GM13976 (cell line): ENCODE measurements around the gene GFRA3.

ENCODE experiments used
- DNase-seq: peaks from one replicate; pipeline ENCODE4 v3.0.0; 2012; ENCODE audit warnings: low spot score
- CTCF ChIP-seq: IDR thresholded peaks from 2 replicates; pipeline ENCODE4 v1.5.1; 2012; ENCODE audit warnings: borderline replicate concordance, mild to moderate bottlenecking; ENCODE audit not compliant: insufficient read depth; ENCODE audit errors: extremely low read depth, missing control alignments, control extremely low read depth
- in situ Hi-C: fragments of 300-500 bp; cut with MboI; formaldehyde crosslinking; loops from one replicate; pipeline ENCODE4 v1.12.0; 2022; ENCODE audit warnings: low sequenced_read_pairs, mixed read lengths, inconsistent platforms; ENCODE audit not compliant: unreplicated experiment

Gene GFRA3

GRCh38 chr5:138241688-138242571 lies 32.5 kb downstream of the GFRA3 start:
- in situ Hi-C loops: no loop called here
- peak; percentile 49 for DNase-seq

GRCh38 chr5:138240650-138241385 lies 33.6 kb downstream of the GFRA3 start:
- TF ChIP-seq CTCF: no peak
- in situ Hi-C loops: no loop called here
- DNase-seq: no peak

More at GRCh38 chr5:138241688-138242571, 32.5 kb downstream of the GFRA3 start:
- no peak for TF ChIP-seq CTCF

DNA sequence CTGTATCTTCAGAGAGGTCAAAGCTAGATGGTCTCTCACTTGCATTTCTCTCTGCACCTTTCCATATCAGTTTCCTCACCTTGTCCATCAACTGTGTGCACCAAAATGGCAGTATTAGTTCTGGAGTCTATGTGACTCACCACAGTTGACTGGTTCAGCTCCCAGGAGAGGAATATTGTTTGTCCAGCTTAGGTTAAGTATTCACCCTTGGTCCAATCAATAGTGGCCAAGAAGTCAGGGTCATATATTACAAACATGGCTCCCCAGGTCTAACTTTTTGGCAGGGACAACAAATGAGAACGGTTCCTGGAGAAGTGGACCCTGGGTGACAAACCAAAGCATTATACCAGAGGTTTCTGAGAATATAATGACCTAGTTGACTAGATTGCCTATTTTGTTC lies 36.4 kb downstream of the GFRA3 start:
- in situ Hi-C loops: no loop called here
- TF ChIP-seq CTCF: no peak
- no peak for DNase-seq

- no peak for DNase-seq
- no peak for TF ChIP-seq CTCF
- in situ Hi-C loops: no loop called here
Observed at GRCh38 chr5:138234651-138235050, 39.8 kb downstream of the GFRA3 start.

- no peak for TF ChIP-seq CTCF
- in situ Hi-C loops: no loop called here
- DNase-seq: no peak
Observed at GRCh38 chr5:138233280-138233679, 41.1 kb downstream of the GFRA3 start.

- in situ Hi-C loops: no loop called here
Observed at GRCh38 chr5:138230981-138231589, 43.3 kb downstream of the GFRA3 start.

More at GRCh38 chr5:138230981-138231589, 43.3 kb downstream of the GFRA3 start:
- no peak for TF ChIP-seq CTCF
- no peak for DNase-seq
